Thyroid gland (tissue), 4 donors: Measurements from ENCODE around the gene SASH1. TPM values are rescaled to one million over a fixed set of nuclear protein-coding genes. Genes with fewer than 3 reads are reported as not detected.

ENCODE experiments used
- DNase-seq, 2 donors: peaks; one replicate each; pipeline ENCODE4 v3.0.0-alpha.2; 2019
- H3K27ac ChIP-seq, 3 donors: fragments of 200-600 bp; sonication (generic); 1 replicate in 2 of 3; 2 replicates in 1 of 3; pipeline ENCODE4 v1.5.1; 2016 to 2019; ENCODE audit warnings: mild to moderate bottlenecking in 1 of 3, moderate library complexity in 1 of 3
- H3K27me3 ChIP-seq: fragments of 200-600 bp; sonication (generic); one replicate; pipeline ENCODE4 v1.5.1; 2019
- H3K36me3 ChIP-seq, 2 donors: fragments of 200-600 bp; sonication (generic); one replicate each; pipeline ENCODE4 v1.5.1; 2016 to 2019
- H3K4me1 ChIP-seq, 2 donors: fragments of 200-600 bp; sonication (generic); one replicate each; pipeline ENCODE4 v1.5.1; 2017 to 2019
- H3K4me3 ChIP-seq, 3 donors: fragments of 200-600 bp; sonication (generic); replicated peaks in 1 of 3; 1 replicate in 2 of 3; 2 replicates in 1 of 3; pipeline ENCODE4 v1.5.1; 2016; ENCODE audit warnings: mild to moderate bottlenecking in 1 of 3
- H3K9me3 ChIP-seq: fragments of 200-600 bp; sonication (generic); one replicate; pipeline ENCODE4 v1.5.1; 2017
- CTCF ChIP-seq, 6 experiments: fragments of 200-600 bp in 3 of 6; fragments of 450-650 bp in 3 of 6; sonication (generic) in 3 of 6; IDR thresholded peaks; one replicate each; pipeline ENCODE4 v1.5.1; 2016 to 2019; ENCODE audit warnings: antibody characterized with exemption in 6 of 6, mild to moderate bottlenecking in 2 of 6, inconsistent platforms in 1 of 6, moderate library complexity in 1 of 6
- POLR2A ChIP-seq, 2 donors: fragments of 450-650 bp; IDR thresholded peaks; one replicate each; pipeline ENCODE4 v1.6.1; 2017; ENCODE audit warnings: antibody characterized with exemption in 2 of 2, mild to moderate bottlenecking in 2 of 2, moderate library complexity in 1 of 2
- WGBS, 2 donors: methylation state at CpG; one replicate each; pipeline ENCODE4 v1.1.5; 2017; 5-methylcytosine and 5-hydroxymethylcytosine counted together
- intact Hi-C: fragments of 100-400 bp; cut with DNase I; formaldehyde crosslinking; loops from one replicate; pipeline ENCODE4 v1.15.1; 2023
- total RNA-seq, 4 donors: library from RNA; depleted of rRNA; stranded (reverse); fragments of >200 nt; gene quantifications; one replicate each; pipeline ENCODE4 v1.2.3, GENCODE V29; 2016

The SASH1 gene
- total RNA-seq, 4 donors from 2014 or later: 154 to 235 (median 190) TPM

GRCh38 chr6:148317051-148317450 is 25.6 kb upstream of the SASH1 start:
- H3K27me3 ChIP-seq: no peaks in the 10 kb centered on the region
- WGBS, 2 donors: 98 to 100% methylated on average over 1 of the region's 1 CpG
- TF ChIP-seq CTCF (IDR thresholded peaks at IDR 0.05) (no peak), POLR2A (IDR thresholded peaks at IDR 0.05) (no peak)
- no peak overlapping the region for H3K27ac ChIP-seq
- no peaks in the 10 kb centered on the region for H3K36me3 ChIP-seq
- H3K4me1 ChIP-seq: peaks cover 0 to 10% of the 10 kb centered on the region in 2 donors
- H3K4me3 ChIP-seq: no peak overlapping the region
- no peak for DNase-seq
- H3K9me3 ChIP-seq: no peaks in the 10 kb centered on the region
- intact Hi-C loops: no loop called here

- no peak for DNase-seq
- intact Hi-C loops: no loop called here
- Histone ChIP-seq H3K27me3 (no peaks in the 10 kb centered on the region), H3K36me3 (no peaks in the 10 kb centered on the region), H3K27ac (no peak overlapping the region), H3K4me1 (peaks cover 0 to 3% of the 10 kb centered on the region in 2 donors), H3K9me3 (no peaks in the 10 kb centered on the region), H3K4me3 (no peak overlapping the region)
- TF ChIP-seq POLR2A (IDR thresholded peaks at IDR 0.05): no peak
- TF ChIP-seq CTCF (IDR thresholded peaks at IDR 0.05): no peak
- 65 to 94% methylated on average over 2 of the region's 2 CpGs for WGBS, 2 donors
Measured at GRCh38 chr6:148317739-148318138, 24.9 kb upstream of the SASH1 start.

- no peak for DNase-seq
- Histone ChIP-seq H3K36me3 (no peaks in the 10 kb centered on the region), H3K4me1 (peaks cover 0 to 3% of the 10 kb centered on the region in 2 donors), H3K4me3 (no peak overlapping the region), H3K27ac (no peak overlapping the region), H3K27me3 (no peaks in the 10 kb centered on the region), H3K9me3 (no peaks in the 10 kb centered on the region)
- no peak for TF ChIP-seq CTCF (IDR thresholded peaks at IDR 0.05)
- TF ChIP-seq POLR2A (IDR thresholded peaks at IDR 0.05): no peak
- WGBS, 2 donors: 93 to 96% methylated on average over 3 of the region's 3 CpGs
- intact Hi-C loops: no loop called here
Measured at GRCh38 chr6:148322704-148323103, 19.9 kb upstream of the SASH1 start.

DNA sequence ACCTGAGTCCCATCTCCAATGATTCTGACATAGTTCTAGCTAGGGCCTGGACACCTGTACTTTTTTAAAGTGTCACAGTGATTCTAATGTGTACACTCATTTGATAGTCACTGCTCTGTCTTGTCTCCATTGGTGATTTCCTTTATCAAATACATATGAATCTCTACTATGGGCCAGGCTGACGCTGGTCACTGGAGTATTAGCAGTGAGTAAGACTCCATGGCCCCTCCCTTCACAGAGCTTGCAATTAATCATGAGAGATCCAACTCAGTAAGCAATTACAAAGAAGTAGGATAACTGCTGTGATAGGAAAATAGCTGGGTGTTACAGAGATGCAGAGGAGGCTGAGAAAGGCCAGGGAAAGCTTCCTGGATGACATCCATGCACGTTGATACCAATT is 19.3 kb upstream of the SASH1 start:
- no peak for TF ChIP-seq CTCF (IDR thresholded peaks at IDR 0.05)
- TF ChIP-seq POLR2A (IDR thresholded peaks at IDR 0.05): no peak
- Histone ChIP-seq H3K27ac (no peak overlapping the region), H3K4me1 (peaks cover 0 to 3% of the 10 kb centered on the region in 2 donors), H3K4me3 (no peak overlapping the region), H3K9me3 (no peaks in the 10 kb centered on the region), H3K36me3 (no peaks in the 10 kb centered on the region), H3K27me3 (no peaks in the 10 kb centered on the region)
- WGBS, 2 donors: 82 to 83% methylated on average over 2 of the region's 2 CpGs
- intact Hi-C loops: no loop called here
- no peak for DNase-seq

DNA sequence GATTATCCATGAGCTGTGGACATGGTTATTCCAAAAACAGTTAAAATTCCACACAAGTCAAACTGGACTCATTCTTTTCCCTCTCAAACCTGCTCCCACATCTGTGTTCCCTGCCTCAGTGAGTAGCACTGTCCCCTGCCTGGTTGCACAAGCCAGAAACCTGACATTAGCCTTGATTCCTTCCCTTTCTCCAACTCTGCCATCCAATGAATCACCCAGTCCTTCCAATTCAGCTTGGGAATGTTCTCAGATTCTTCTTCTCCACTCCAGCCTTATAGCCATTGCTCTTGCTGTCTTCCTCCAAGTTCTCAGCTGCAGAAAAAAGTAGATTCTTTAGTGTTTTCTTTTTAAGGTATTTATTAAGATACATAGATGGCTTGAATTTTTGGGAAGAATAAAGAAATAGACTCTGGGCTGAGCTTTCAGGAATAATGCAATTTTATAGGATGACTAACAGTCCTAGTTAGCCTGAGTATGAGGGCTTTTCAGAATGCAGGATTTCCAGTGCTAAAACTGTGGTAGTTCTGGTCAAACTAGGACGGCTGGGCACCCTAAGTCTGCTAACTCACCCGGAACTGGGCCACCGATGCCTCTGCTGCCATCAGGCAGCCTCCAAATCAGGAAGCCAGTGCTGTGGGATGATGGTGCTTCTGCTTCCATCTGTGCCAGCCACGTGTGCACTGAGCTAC is 18.2 kb upstream of the SASH1 start:
- peaks cover 10 to 12% of the 10 kb centered on the region in 2 donors for H3K4me1 ChIP-seq
- no peaks in the 10 kb centered on the region for H3K9me3 ChIP-seq
- intact Hi-C loops: no loop called here
- no peak overlapping the region for H3K27ac ChIP-seq
- whole genome bisulfite sequencing, 2 donors: 48 to 62% methylated on average over 4 of the region's 4 CpGs
- H3K36me3 ChIP-seq: no peaks in the 10 kb centered on the region
- H3K27me3 ChIP-seq: no peaks in the 10 kb centered on the region
- H3K4me3 ChIP-seq: no peak overlapping the region
- TF ChIP-seq CTCF (IDR thresholded peaks at IDR 0.05) (no peak), POLR2A (IDR thresholded peaks at IDR 0.05) (no peak)
- DNase-seq: no peak
